Upper lobe of left lung (tissue), 4 donors: ENCODE results near the gene BRCA1.

Source experiments
- CTCF ChIP-seq, 6 experiments: fragments of 450-650 bp in 4 of 6; fragments of 200-600 bp in 2 of 6; sonication (generic) in 2 of 6; IDR thresholded peaks; one replicate each; pipeline ENCODE4 v1.5.1; 2016 to 2019; ENCODE audit warnings: antibody characterized with exemption in 6 of 6
- POLR2A ChIP-seq, 4 donors: fragments of 450-650 bp; IDR thresholded peaks; one replicate each; pipeline ENCODE4 v1.5.1; 2016 to 2017; ENCODE audit warnings: antibody characterized with exemption in 4 of 4, mild to moderate bottlenecking in 2 of 4

- TF ChIP-seq CTCF (IDR thresholded peaks at IDR 0.05) = no peak
- TF ChIP-seq POLR2A (IDR thresholded peaks at IDR 0.05) = no peak
These were observed 55.7 kb downstream of the BRCA1 start for GRCh38 chr17:43069368-43069898.
